IPS-NIHi7 (cell line): ENCODE data around the gene BAZ2B.

Experiments used
- DNase-seq: peaks from one replicate; pipeline ENCODE4 v3.0.0; 2012; ENCODE audit warnings: mixed read lengths; ENCODE audit errors: extremely low spot score

The BAZ2B gene

DNA sequence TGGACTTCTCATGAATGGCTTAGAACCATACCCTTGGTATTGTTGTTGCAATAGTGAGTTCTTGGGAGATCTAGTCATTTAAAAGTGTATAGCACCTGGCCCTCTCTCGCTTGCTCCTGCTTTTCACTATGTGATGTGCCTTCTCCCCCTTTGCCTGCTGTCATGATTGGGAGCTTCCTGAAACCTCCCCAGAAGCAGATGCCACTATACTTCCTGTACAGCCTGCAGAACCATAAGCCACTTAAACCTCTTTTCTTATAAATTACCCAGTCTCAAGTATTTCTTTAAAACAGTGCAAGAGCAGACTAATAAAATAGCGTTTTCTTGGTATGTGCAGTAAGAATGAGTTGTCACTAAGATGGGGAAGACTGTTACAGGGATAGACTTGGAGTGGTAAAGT is 31.6 kb downstream of the BAZ2B start:
- DNase-seq, result no peak

GRCh38 chr2:159573846-159574606 is 42.3 kb downstream of the BAZ2B start:
- DNase-seq, result no peak

GRCh38 chr2:159573294-159573693 is 43.1 kb downstream of the BAZ2B start:
- DNase-seq, result no peak

DNA sequence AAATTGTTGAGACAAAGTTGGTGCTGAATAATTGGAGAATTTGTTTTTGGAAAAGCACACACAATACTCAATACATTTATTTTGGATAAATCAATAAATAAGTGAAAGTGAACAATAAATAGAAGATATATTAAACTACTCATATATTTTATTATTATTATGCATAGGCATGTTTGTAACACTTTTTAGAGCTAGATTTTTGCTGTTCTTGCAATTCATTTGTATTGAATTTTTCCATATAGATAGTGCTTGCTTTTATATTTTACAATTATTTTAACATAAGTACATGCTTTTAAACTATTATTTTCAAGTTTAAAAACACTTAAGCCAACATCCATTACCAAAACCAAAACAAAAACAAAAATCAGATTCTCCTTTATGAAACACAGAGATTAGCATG is 43.9 kb downstream of the BAZ2B start:
- no peak for DNase-seq

GRCh38 chr2:159571540-159572260 is 44.6 kb downstream of the BAZ2B start:
- no peak for DNase-seq

DNA sequence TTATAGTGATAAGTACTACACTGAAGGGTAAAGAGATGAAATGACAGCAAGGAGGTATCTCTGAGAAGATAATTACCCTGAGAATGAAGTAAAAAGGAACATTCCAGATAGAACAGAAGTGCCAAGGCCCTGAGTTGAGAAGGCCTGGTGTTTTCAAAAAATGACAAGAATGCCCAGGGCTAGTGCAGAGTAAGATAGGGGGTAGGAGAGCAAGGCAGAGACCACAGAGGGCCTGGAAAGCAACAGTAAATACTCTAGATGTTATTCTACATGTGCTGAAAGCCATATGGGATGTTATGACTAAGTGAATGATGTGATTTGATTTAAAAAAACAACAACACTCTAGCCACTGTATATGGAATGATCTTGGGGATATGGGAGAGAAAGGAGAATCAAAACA is 52.3 kb downstream of the BAZ2B start:
- DNase-seq, result no peak

DNA sequence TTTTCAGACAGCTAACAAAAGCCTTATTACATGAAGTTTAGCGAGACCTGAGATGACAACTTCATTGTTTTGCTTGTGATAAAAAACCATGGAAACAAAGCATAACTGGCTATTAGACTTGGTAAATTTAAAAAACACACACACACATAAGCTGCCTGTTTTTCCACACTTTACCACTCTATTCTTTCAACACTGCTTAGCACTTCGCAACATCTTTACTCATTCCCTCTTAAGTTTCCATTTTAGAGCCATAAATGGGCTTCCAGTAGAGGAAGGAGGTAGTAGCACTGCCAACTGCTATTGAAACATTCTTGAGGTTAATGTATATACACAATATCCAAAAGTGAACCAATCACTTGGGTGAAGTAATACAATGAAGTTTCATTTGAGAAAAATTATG is 54.1 kb downstream of the BAZ2B start:
- no peak for DNase-seq

- no peak for DNase-seq
Measured at GRCh38 chr2:159561786-159562185, 54.6 kb downstream of the BAZ2B start.

DNA sequence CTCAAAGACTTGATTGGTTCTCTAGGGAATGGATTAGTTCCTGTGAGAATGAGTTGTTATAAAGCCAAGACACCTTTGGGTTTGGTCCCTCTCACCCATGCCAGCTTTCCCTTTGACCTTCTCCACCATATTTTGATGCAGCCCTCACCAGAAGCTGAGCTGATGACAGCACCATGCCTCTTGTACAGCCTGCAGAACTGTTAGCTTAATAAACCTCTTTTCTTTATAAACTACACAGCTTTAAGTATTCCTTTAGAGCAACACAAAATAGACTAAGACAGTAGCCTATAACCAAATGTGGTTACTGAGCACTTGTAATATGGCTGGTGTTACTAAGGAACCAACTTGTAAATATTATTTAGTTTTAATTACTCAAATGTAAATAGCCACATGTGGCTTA is 55.1 kb downstream of the BAZ2B start:
- DNase-seq, result no peak

DNA sequence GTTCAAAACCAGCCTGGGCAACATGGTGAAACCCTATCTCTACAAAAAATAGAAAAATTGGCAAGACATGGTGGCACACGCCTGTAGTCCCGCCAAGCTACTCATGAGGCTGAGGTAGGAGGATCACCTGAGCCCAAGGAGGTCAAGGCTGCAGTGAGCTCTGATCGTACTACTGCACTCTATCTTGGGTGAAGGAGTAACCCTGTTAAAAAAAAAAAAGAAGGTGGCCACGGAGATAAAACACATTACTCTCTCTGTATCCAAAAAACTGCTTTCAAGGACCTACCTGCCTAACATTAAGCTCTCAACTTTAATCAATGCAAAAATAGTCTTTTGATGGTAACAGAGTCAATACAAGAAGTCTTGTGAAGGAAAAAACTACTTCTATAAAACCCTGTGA is 57.3 kb downstream of the BAZ2B start:
- DNase-seq, result no peak

DNA sequence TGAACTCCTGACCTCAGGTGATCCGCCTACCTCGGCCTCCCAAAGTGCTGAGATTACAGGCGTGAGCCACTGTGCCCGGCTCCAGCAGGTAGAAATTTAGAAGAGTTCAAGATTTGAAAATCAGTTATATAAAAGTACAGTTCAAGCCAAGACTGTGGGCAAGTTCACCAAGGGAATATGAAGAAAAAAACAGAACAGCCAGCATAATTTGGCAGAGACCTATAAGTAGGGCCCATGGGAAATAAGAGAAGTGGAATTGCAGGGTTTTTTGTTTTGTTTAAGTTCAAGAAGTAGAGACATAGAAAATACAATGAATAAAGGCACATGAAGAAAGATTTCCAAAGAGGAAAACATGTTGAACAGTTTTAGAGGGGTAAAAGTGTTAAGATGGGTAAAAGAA is 57.9 kb downstream of the BAZ2B start:
- no peak for DNase-seq

GRCh38 chr2:159557437-159558034 is 58.8 kb downstream of the BAZ2B start:
- DNase-seq, result peak; percentile 43

GRCh38 chr2:159555651-159556392 is 60.5 kb downstream of the BAZ2B start:
- DNase-seq, result no peak

- no peak for DNase-seq
Measured at GRCh38 chr2:159553727-159554126, 62.6 kb downstream of the BAZ2B start.

DNA sequence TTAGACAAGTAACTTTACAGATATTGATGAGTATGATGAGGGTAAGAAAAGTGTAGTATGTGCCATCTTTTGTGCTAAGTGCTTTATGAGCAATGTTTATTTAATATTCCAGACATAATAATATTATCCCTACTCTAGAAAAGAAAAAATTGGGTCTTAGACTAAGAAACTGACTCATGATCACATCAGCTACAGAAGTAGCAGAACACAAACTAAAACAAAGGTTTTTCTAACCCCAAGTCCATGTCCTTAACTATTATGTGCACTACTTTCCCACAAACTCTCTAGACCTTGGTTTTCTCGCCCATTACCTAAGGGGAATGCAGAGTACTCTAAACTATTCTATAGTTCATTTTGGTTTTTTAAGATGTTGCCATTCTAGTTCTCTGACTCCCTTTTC is 64.5 kb downstream of the BAZ2B start:
- no peak for DNase-seq

DNA sequence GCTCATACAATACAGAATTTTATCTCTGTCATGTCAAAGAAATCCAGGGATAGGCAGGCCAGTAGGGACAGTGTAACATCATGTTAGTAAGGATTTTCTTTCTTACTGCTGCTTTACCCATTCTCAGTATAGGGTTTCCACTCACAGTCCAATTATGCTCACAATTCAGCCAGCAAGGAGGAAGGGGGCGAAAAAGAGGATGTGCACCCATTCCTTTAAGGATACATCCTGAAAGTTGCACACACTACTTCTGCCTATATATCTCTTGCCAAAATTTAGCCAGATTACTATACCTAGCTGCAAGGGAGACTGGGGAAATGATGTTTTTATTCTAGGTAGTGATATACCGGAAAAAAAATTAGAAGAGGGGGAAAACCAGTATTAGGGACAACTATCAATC is 66.1 kb downstream of the BAZ2B start:
- no peak for DNase-seq

- DNase-seq, result no peak
Measured at GRCh38 chr2:159549234-159549633, 67.1 kb downstream of the BAZ2B start.

DNA sequence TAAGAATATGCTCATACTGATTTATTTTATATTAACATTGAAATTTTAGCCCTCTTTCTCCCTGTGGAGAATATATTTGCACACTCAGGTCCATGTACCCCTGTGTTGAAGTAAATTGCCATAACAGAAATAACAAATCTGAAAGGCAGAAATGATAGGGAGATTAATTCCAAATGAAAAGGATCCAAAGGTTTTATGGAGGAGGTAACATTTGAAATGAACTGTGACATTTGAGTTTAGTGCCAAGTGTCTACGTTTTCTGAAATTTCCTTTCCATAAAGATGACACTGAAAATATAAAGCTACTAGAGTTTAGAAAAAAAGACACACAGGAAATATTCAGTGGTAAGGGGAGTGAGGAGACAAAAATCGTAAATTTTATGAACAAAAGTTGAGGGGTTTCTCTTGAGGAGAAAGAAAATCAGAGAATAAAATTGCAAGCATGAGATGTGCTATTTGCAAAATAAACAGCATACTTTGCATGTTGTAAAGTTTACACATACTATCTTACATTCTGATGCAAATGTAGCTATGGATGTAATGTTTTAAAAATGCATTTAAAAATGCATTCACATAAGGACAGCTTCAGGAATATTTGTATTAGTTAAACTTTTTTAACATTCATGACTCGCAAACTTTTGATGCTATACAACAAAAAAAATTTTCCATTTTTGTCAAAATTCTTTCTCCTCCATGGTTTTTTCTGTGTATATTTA is 69.5 kb downstream of the BAZ2B start:
- no peak for DNase-seq

- DNase-seq, result no peak
Measured at GRCh38 chr2:159546039-159546438, 70.3 kb downstream of the BAZ2B start.

DNA sequence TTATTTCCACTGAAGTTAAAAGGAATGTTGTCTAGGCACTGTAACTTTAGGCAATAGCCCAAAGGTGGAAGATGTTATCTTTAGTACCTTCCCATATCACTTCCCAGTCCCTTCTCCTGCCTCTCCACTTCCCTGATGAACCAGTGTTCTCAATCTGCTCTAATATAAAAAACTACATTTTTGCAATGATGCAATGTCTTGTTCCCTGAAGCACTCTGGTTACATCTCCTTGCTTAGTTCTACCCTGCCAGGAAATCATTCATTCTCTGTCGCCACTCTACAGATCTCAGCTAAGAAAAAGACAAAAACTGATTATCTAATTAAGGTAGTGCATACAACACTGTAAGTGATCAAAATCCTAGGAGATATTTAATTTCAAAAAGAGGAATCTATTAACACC is 71.3 kb downstream of the BAZ2B start:
- no peak for DNase-seq

- DNase-seq, result no peak
Measured at GRCh38 chr2:159542101-159542500, 74.2 kb downstream of the BAZ2B start.

GRCh38 chr2:159539701-159540100 is 76.6 kb downstream of the BAZ2B start:
- no peak for DNase-seq
